H1 (cell line): ENCODE results near the gene COPG1. TPM values are rescaled to one million over a fixed set of nuclear protein-coding genes. Genes with fewer than 3 reads are reported as not detected.

ENCODE experiments used
- CTCF ChIA-PET: fragments of 300-600 bp; sonication (Branson Sonifier 250); formaldehyde crosslinking; loops from one replicate; lab custom pipeline; 2021; ENCODE audit not compliant: partially characterized antibody; lab: Charles Lee
- POLR2A ChIA-PET: fragments of 300-600 bp; sonication (Branson Sonifier 250); formaldehyde crosslinking; loops from one replicate; lab custom pipeline; 2021; ENCODE audit warnings: inconsistent platforms; ENCODE audit not compliant: partially characterized antibody; lab: Charles Lee
- DNase-seq, 2 experiments: peaks; one replicate each; pipeline versions ENCODE4 v3.0.0 to v3.0.0-alpha.2; 2010 to 2022; ENCODE audit warnings: low spot score in 2 of 2, low read depth in 1 of 2, mixed read lengths in 1 of 2
- FAIRE-seq: peaks from 2 replicates; lab custom pipeline; 2011; peaks lifted over from hg19 to GRCh38; lab: Jason Lieb, UNC
- H2AFZ ChIP-seq: 2 replicates; pipeline ENCODE4 v1.8.1; 2012; ENCODE audit warnings: low read length, inconsistent platforms
- H2AK5ac ChIP-seq: 2 replicates; pipeline ENCODE4 v1.6.1; 2013; ENCODE audit warnings: low read depth, low read length
- H2BK120ac ChIP-seq: replicated peaks from 2 replicates; pipeline ENCODE3; 2013; ENCODE audit warnings: low read depth, low read length, inconsistent platforms
- H2BK12ac ChIP-seq: 2 replicates; pipeline ENCODE4 v1.6.1; 2013; ENCODE audit warnings: low read depth, low read length
- H2BK15ac ChIP-seq: 2 replicates; pipeline ENCODE4 v1.6.1; 2013; ENCODE audit warnings: low read length
- H2BK20ac ChIP-seq: 2 replicates; pipeline ENCODE4 v1.6.1; 2013; ENCODE audit warnings: low read length
- H2BK5ac ChIP-seq: 2 replicates; pipeline ENCODE4 v1.6.1; 2013; ENCODE audit warnings: low read depth, low read length
- H3K14ac ChIP-seq: 2 replicates; pipeline ENCODE4 v1.6.1; 2013; ENCODE audit warnings: inconsistent platforms; ENCODE audit not compliant: insufficient read length
- H3K18ac ChIP-seq: 2 replicates; pipeline ENCODE4 v1.6.1; 2013; ENCODE audit warnings: low read length; ENCODE audit errors: extremely low read depth
- H3K23ac ChIP-seq: 2 replicates; pipeline ENCODE4 v1.6.1; 2013; ENCODE audit warnings: inconsistent platforms; ENCODE audit not compliant: insufficient read length
- H3K23me2 ChIP-seq: 2 replicates; pipeline ENCODE4 v1.6.1; 2013; ENCODE audit warnings: low read depth, low read length
- H3K27ac ChIP-seq: 2 replicates; pipeline ENCODE4 v1.6.1; 2011; ENCODE audit warnings: low read depth, low read length, inconsistent platforms
- H3K27me3 ChIP-seq, 4 experiments: replicated peaks in 1 of 4; 1 replicate in 1 of 4; 2 replicates in 3 of 4; pipeline versions ENCODE4 v1.6.1 to v1.8.1; 2011 to 2013; ENCODE audit warnings: low read length in 3 of 4, mild to moderate bottlenecking in 3 of 4, inconsistent platforms in 2 of 4, mixed read lengths in 2 of 4, moderate library complexity in 1 of 4; ENCODE audit not compliant: control insufficient read depth in 3 of 4, insufficient read depth in 3 of 4; ENCODE audit errors: extremely low read depth in 1 of 4
- H3K36me3 ChIP-seq, 4 experiments: 2 replicates each; pipeline versions ENCODE4 v1.6.1 to v1.8.1; 2011 to 2013; ENCODE audit warnings: mild to moderate bottlenecking in 4 of 4, low read length in 3 of 4, moderate library complexity in 2 of 4, control low read depth in 1 of 4, inconsistent platforms in 1 of 4; ENCODE audit not compliant: insufficient read depth in 4 of 4, control insufficient read depth in 2 of 4
- H3K4ac ChIP-seq: replicated peaks from 2 replicates; pipeline ENCODE3; 2013; ENCODE audit warnings: low read length, low read depth, mixed read lengths, inconsistent platforms; ENCODE audit not compliant: insufficient read length
- H3K4me1 ChIP-seq, 4 experiments: replicated peaks in 1 of 4; 1 replicate in 1 of 4; 2 replicates in 3 of 4; pipeline versions ENCODE4 v1.6.1 to v1.8.1; 2011 to 2013; ENCODE audit warnings: low read length in 3 of 4, inconsistent platforms in 2 of 4, mixed read lengths in 1 of 4; ENCODE audit not compliant: insufficient read depth in 4 of 4, control insufficient read depth in 3 of 4
- H3K4me2 ChIP-seq, 2 experiments: 2 replicates each; pipeline versions ENCODE4 v1.6.1 to v1.8.1; 2011 to 2013; ENCODE audit warnings: low read depth in 2 of 2, low read length in 2 of 2, control low read depth in 1 of 2, inconsistent platforms in 1 of 2, mild to moderate bottlenecking in 1 of 2; ENCODE audit not compliant: insufficient read depth in 1 of 2
- H3K4me3 ChIP-seq, 4 experiments: fragments of 200-600, 300-600 bp in 1 of 4; sonication (generic), shearing (Covaris generic), sonication (Bioruptor Twin) in 1 of 4; 2 replicates each; pipeline versions ENCODE4 v1.5.1 to v1.8.1; 2011 to 2016; ENCODE audit warnings: low read length in 4 of 4, low read depth in 3 of 4, control low read depth in 2 of 4, inconsistent platforms in 2 of 4, mild to moderate bottlenecking in 2 of 4, mixed read lengths in 1 of 4, moderate library complexity in 1 of 4; ENCODE audit not compliant: insufficient read depth in 2 of 4; ENCODE audit errors: extremely low read depth in 1 of 4
- H3K56ac ChIP-seq: replicated peaks from 2 replicates; pipeline ENCODE3; 2013; ENCODE audit warnings: low read depth, mild to moderate bottlenecking, mixed read lengths, low read length, inconsistent platforms; ENCODE audit not compliant: insufficient read length
- H3K79me1 ChIP-seq: 2 replicates; pipeline ENCODE4 v1.6.1; 2013; ENCODE audit warnings: low read depth, low read length, control low read depth
- H3K79me2 ChIP-seq, 2 experiments: 2 replicates each; pipeline versions ENCODE4 v1.6.1 to v1.8.1; 2012 to 2013; ENCODE audit warnings: low read length in 2 of 2, mild to moderate bottlenecking in 2 of 2, inconsistent platforms in 1 of 2; ENCODE audit not compliant: insufficient read depth in 2 of 2, control insufficient read depth in 1 of 2
- H3K9ac ChIP-seq, 4 experiments: replicated peaks in 1 of 4; 1 replicate in 1 of 4; 2 replicates in 3 of 4; pipeline versions ENCODE4 v1.6.1 to v1.8.1; 2011 to 2013; ENCODE audit warnings: low read depth in 3 of 4, low read length in 3 of 4, control low read depth in 2 of 4, mild to moderate bottlenecking in 2 of 4, moderate library complexity in 2 of 4, inconsistent platforms in 1 of 4; ENCODE audit errors: extremely low read depth in 1 of 4
- H3K9me3 ChIP-seq, 2 experiments: 2 replicates each; pipeline versions ENCODE4 v1.6.1 to v1.8.1; 2012 to 2013; ENCODE audit warnings: mild to moderate bottlenecking in 2 of 2, moderate library complexity in 2 of 2, control low read depth in 1 of 2, inconsistent platforms in 1 of 2, low read depth in 1 of 2, low read length in 1 of 2, mixed read lengths in 1 of 2; ENCODE audit not compliant: insufficient read depth in 2 of 2
- H4K20me1 ChIP-seq, 2 experiments: replicated peaks in 1 of 2; 2 replicates each; pipeline versions ENCODE3 to v1.8.1; 2011 to 2013; ENCODE audit warnings: inconsistent platforms in 2 of 2, low read length in 2 of 2, mild to moderate bottlenecking in 1 of 2; ENCODE audit not compliant: insufficient read depth in 2 of 2, control insufficient read depth in 1 of 2
- H4K5ac ChIP-seq: 2 replicates; pipeline ENCODE4 v1.6.1; 2013; ENCODE audit warnings: low read length, low read depth, mixed read lengths, inconsistent platforms; ENCODE audit not compliant: insufficient read length
- H4K8ac ChIP-seq: 2 replicates; pipeline ENCODE4 v1.8.0; 2013; ENCODE audit warnings: mild to moderate bottlenecking, moderate library complexity, low read length, inconsistent platforms; ENCODE audit not compliant: insufficient read depth; ENCODE audit errors: extremely low read depth
- H4K91ac ChIP-seq: replicated peaks from 2 replicates; pipeline ENCODE3; 2013; ENCODE audit warnings: low read length, mixed read lengths, inconsistent platforms; ENCODE audit not compliant: insufficient read length
- ASH2L ChIP-seq: fragments of 200-600, 300-600 bp; sonication (generic); IDR thresholded peaks from one replicate; pipeline ENCODE4 v1.7.1; 2017; ENCODE audit warnings: low read length
- EZH2 ChIP-seq: fragments of 200-600 bp; sonication (generic); IDR thresholded peaks from 2 replicates; pipeline ENCODE4 v1.7.1; 2012; ENCODE audit warnings: low read depth, mild to moderate bottlenecking, moderate library complexity, low read length, inconsistent platforms; ENCODE audit not compliant: severe bottlenecking
- HDAC6 ChIP-seq: IDR thresholded peaks from one replicate; pipeline ENCODE4 v1.7.1; 2012; ENCODE audit warnings: low read depth, mild to moderate bottlenecking, inconsistent platforms, low read length, moderate library complexity
- JUND ChIP-seq: IDR thresholded peaks from 2 replicates; pipeline ENCODE4 v1.6.1; 2011; ENCODE audit warnings: mild to moderate bottlenecking, improper control_type of control experiment, low read length
- NRF1 ChIP-seq: IDR thresholded peaks from 2 replicates; pipeline ENCODE4 v1.6.1; 2011; ENCODE audit warnings: mild to moderate bottlenecking, low read depth, low read length, improper control_type of control experiment
- RFX5 ChIP-seq: IDR thresholded peaks from 2 replicates; pipeline ENCODE4 v1.6.1; 2011; ENCODE audit warnings: low read depth, low read length, improper control_type of control experiment, borderline replicate concordance
- SIN3A ChIP-seq, 2 experiments: IDR thresholded peaks in 1 of 2; conservative IDR thresholded peaks in 1 of 2; 2 replicates each; pipeline ENCODE4 v1.6.1; 2011 to 2012; ENCODE audit warnings: low read length in 2 of 2, improper control_type of control experiment in 1 of 2, low read depth in 1 of 2, mild to moderate bottlenecking in 1 of 2
- SP4 ChIP-seq: IDR thresholded peaks from 2 replicates; pipeline ENCODE4 v1.6.1; 2012; ENCODE audit warnings: low read length, inconsistent platforms
- SUZ12 ChIP-seq: fragments of 200-600 bp; sonication (generic); IDR thresholded peaks from 2 replicates; pipeline ENCODE4 v1.6.1; 2012; ENCODE audit warnings: mild to moderate bottlenecking, inconsistent platforms, low read length, moderate library complexity, mixed read lengths
- TAF7 ChIP-seq: optimal IDR thresholded peaks from 2 replicates; pipeline ENCODE3; 2011; ENCODE audit warnings: low read depth, mild to moderate bottlenecking, inconsistent platforms, low read length, moderate library complexity, borderline replicate concordance
- TBP ChIP-seq: IDR thresholded peaks from 2 replicates; pipeline ENCODE4 v1.6.1; 2011; ENCODE audit warnings: low read depth, low read length, improper control_type of control experiment
- polyA plus RNA-seq, 7 experiments: library from polyadenylated mRNA; depleted of rRNA in 3 of 7; stranded (reverse) in 5 of 7; unstranded in 2 of 7; fragments of >200 nt in 5 of 7; fragments of 200-250 nt in 2 of 7; gene quantifications; 1 replicate in 5 of 7; 2 replicates in 1 of 7; 4 replicates in 1 of 7; pipeline versions ENCODE4 v1.2.1 to v1.2.3, GENCODE V29; 2011 to 2013; ENCODE audit warnings: missing spikeins in 2 of 7, mixed read lengths in 2 of 7
- total RNA-seq: library from RNA; stranded (reverse); fragmentation: NEBNext Ultra II Directional; extraction: Animal tissue kit (Norgen Biotek cat#: 25700); gene quantifications from 2 replicates; pipeline ENCODE4 v1.2.1, GENCODE V29; 2021
- TF ChIP-seq, protein P1 (sequence below), 3 experiments: IDR thresholded peaks; 1 replicate in 2 of 3; 2 replicates in 1 of 3; pipeline versions ENCODE4 v1.5.1 to v1.6.1; 2011; ENCODE audit warnings: low read length in 3 of 3, mild to moderate bottlenecking in 3 of 3, inconsistent platforms in 2 of 3, low read depth in 1 of 3, moderate library complexity in 1 of 3; ENCODE audit not compliant: insufficient read depth in 1 of 3; ENCODE audit errors: control extremely low read depth in 1 of 3

The COPG1 gene
- total and polyA plus RNA-seq, 2 of the 8 experiments (the other 6 are each of a cell fraction or from before 2014, with no cell fraction given) = 52.7 to 106 TPM

DNA sequence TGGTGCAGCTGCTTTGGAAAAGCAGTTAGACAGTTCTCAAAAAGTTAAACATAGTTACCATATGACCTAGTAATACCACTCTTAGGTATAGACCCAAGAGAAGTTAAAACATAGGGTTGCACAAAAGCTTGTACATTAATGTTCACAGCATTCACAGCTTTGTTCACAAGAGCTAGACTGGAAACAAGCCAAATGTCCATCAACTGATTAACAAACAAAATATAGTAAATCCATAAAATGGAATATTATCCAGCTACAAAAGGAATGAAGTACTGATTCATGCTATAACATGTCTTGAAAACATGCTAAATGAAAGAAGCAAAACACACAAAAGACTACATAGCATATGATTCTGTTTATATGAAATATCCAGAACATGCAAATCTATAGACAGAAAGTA is 2.8 kb upstream of the COPG1 start:
- Histone ChIP-seq H4K20me1 (peaks cover 0 to 1% of the 10 kb centered on the region in 2 experiments), H2AFZ (no peak overlapping the region), H3K4me2 (no peak overlapping the region), H3K9me3 (no peaks in the 10 kb centered on the region), H3K23me2 (peaks cover 10% of the 10 kb centered on the region), H3K4me3 (no peak overlapping the region), H4K8ac (no peak overlapping the region), H2AK5ac (no peak overlapping the region), H3K14ac (no peak overlapping the region), H3K79me1 (peaks cover 5% of the 10 kb centered on the region; the same call in 1 of the 2 replicates), H3K23ac (no peak overlapping the region), H3K27me3 (no peaks in the 10 kb centered on the region), H3K36me3 (no peaks in the 10 kb centered on the region), H3K4ac (no peak overlapping the region), H3K4me1 (peaks cover 0 to 6% (median 1%) of the 10 kb centered on the region in 4 experiments; a peak in 4 of 7 replicates), H3K18ac (no peak overlapping the region), H3K27ac (no peak overlapping the region), H3K9ac (no peak overlapping the region), H2BK20ac (no peak overlapping the region), H3K79me2 (peaks cover 0 to 12% of the 10 kb centered on the region in 2 experiments; a peak in 3 of 4 replicates), H2BK15ac (no peak overlapping the region), H2BK12ac (no peak overlapping the region), H3K56ac (no peak overlapping the region), H2BK120ac (no peak overlapping the region), H4K5ac (no peak overlapping the region), H2BK5ac (no peak overlapping the region), H4K91ac (no peak overlapping the region)
- POLR2A ChIA-PET = interaction anchor here (0.7 to 4.4 kb wide), 12 partner anchors 9 to 368 kb away, joined by 3 to 39 read pairs (median 4); partner anchors contain the start of genes ACAD9 and CNBP
- FAIRE-seq = no peak
- no peak for DNase-seq
- CTCF ChIA-PET = interaction anchor here (0.7 to 4.6 kb wide), 37 partner anchors 8 to 276 kb away, joined by 3 to 45 read pairs (median 10); partner anchors contain the start of gene CNBP
- TF ChIP-seq SIN3A (conservative IDR thresholded peaks at IDR 0.05 in 1 of 2, IDR thresholded peaks at IDR 0.05 in 1 of 2; ENCODE audit: low read depth in 1 of 2, low read length in 2 of 2) = no peak
- no peak for TF ChIP-seq HDAC6
- TF ChIP-seq SUZ12 = no peak
- TF ChIP-seq SP4 = no peak
- TF ChIP-seq RFX5 = no peak
- no peak for TF ChIP-seq NRF1
- TF ChIP-seq, protein P1, sequence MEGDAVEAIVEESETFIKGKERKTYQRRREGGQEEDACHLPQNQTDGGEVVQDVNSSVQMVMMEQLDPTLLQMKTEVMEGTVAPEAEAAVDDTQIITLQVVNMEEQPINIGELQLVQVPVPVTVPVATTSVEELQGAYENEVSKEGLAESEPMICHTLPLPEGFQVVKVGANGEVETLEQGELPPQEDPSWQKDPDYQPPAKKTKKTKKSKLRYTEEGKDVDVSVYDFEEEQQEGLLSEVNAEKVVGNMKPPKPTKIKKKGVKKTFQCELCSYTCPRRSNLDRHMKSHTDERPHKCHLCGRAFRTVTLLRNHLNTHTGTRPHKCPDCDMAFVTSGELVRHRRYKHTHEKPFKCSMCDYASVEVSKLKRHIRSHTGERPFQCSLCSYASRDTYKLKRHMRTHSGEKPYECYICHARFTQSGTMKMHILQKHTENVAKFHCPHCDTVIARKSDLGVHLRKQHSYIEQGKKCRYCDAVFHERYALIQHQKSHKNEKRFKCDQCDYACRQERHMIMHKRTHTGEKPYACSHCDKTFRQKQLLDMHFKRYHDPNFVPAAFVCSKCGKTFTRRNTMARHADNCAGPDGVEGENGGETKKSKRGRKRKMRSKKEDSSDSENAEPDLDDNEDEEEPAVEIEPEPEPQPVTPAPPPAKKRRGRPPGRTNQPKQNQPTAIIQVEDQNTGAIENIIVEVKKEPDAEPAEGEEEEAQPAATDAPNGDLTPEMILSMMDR (IDR thresholded peaks at IDR 0.05; ENCODE audit: control extremely low read depth in 1 of 3, insufficient read depth in 1 of 3, low read depth in 1 of 3, low read length in 3 of 3) = no peak
- TF ChIP-seq TAF7 = no peak
- TF ChIP-seq JUND = no peak
- TF ChIP-seq ASH2L = no peak
- no peak for TF ChIP-seq TBP
- no peak for TF ChIP-seq EZH2
